ENCODE results near the gene CAPN7.
A peak's percentile ranks its signal among the peaks of the same experiment; 100 is the strongest.

The CAPN7 gene

GRCh38 chr3:15272426-15273196 lies 66.6 kb downstream of the CAPN7 start:
- DNase-seq (ENCODE audit: low spot score in 2 of 2) (no peak), ATAC-seq (replicated peaks; ENCODE audit: extremely low read depth, poor library complexity, severe bottlenecking) (no peak)
- Mint-ChIP-seq H3K27me3 (no peaks in the 10 kb centered on the region), H3K4me1 (peaks cover 88% of the 10 kb centered on the region), H3K27ac (ENCODE audit: low read depth) (peak overlapping the region; percentile 92), H3K9me3 (no peaks in the 10 kb centered on the region), H3K36me3 (ENCODE audit: insufficient read depth) (peaks cover 14% of the 10 kb centered on the region), H3K4me3 (peak overlapping the region; percentile 41)

- Mint-ChIP-seq H3K4me1 (peaks cover 86% of the 10 kb centered on the region), H3K36me3 (ENCODE audit: insufficient read depth) (peaks cover 16% of the 10 kb centered on the region), H3K27ac (ENCODE audit: low read depth) (peak overlapping the region; percentile 92), H3K4me3 (peak overlapping the region; percentile 41), H3K9me3 (no peaks in the 10 kb centered on the region), H3K27me3 (no peaks in the 10 kb centered on the region)
- DNase-seq (ENCODE audit: low spot score in 2 of 2) = no peak
- no peak for ATAC-seq (replicated peaks; ENCODE audit: extremely low read depth, poor library complexity, severe bottlenecking)
Measured at GRCh38 chr3:15273227-15273626, 67.2 kb downstream of the CAPN7 start.

- peak overlapping the region; percentile 64 for H3K27ac Mint-ChIP-seq (ENCODE audit: low read depth)
- no peak for DNase-seq (ENCODE audit: low spot score in 2 of 2)
- peaks cover 87% of the 10 kb centered on the region for H3K4me1 Mint-ChIP-seq
- H3K4me3 Mint-ChIP-seq = no peak overlapping the region
- no peaks in the 10 kb centered on the region for H3K9me3 Mint-ChIP-seq
- H3K36me3 Mint-ChIP-seq (ENCODE audit: insufficient read depth) = peaks cover 12% of the 10 kb centered on the region
- ATAC-seq (replicated peaks; ENCODE audit: extremely low read depth, poor library complexity, severe bottlenecking) = no peak
- H3K27me3 Mint-ChIP-seq = no peaks in the 10 kb centered on the region
Measured at GRCh38 chr3:15276028-15276724, 70.1 kb downstream of the CAPN7 start.

- H3K4me1 Mint-ChIP-seq = peaks cover 79% of the 10 kb centered on the region
- H3K4me3 Mint-ChIP-seq = no peak overlapping the region
Measured at GRCh38 chr3:15277861-15278500, 71.9 kb downstream of the CAPN7 start.

GRCh38 chr3:15279205-15279604 lies 73.2 kb downstream of the CAPN7 start:
- ATAC-seq (replicated peaks; ENCODE audit: extremely low read depth, poor library complexity, severe bottlenecking) (no peak), DNase-seq (ENCODE audit: low spot score in 2 of 2) (no peak)
- no peaks in the 10 kb centered on the region for H3K27me3 Mint-ChIP-seq
- H3K36me3 Mint-ChIP-seq (ENCODE audit: insufficient read depth) = peaks cover 10% of the 10 kb centered on the region
- H3K9me3 Mint-ChIP-seq = no peaks in the 10 kb centered on the region
- H3K27ac Mint-ChIP-seq (ENCODE audit: low read depth) = peak overlapping the region; percentile 3
- H3K4me3 Mint-ChIP-seq = no peak overlapping the region
- H3K4me1 Mint-ChIP-seq = peaks cover 76% of the 10 kb centered on the region

More at GRCh38 chr3:15277861-15278500, 71.9 kb downstream of the CAPN7 start:
- DNase-seq (ENCODE audit: low spot score in 2 of 2) (no peak), ATAC-seq (replicated peaks; ENCODE audit: extremely low read depth, poor library complexity, severe bottlenecking) (no peak)
- H3K27ac Mint-ChIP-seq (ENCODE audit: low read depth) = no peak overlapping the region
- no peaks in the 10 kb centered on the region for H3K27me3 Mint-ChIP-seq
- H3K36me3 Mint-ChIP-seq (ENCODE audit: insufficient read depth) = peaks cover 10% of the 10 kb centered on the region
- no peaks in the 10 kb centered on the region for H3K9me3 Mint-ChIP-seq

- Mint-ChIP-seq H3K27me3 (no peaks in the 10 kb centered on the region), H3K9me3 (no peaks in the 10 kb centered on the region), H3K27ac (ENCODE audit: low read depth) (peak overlapping the region; percentile 3), H3K4me1 (peaks cover 74% of the 10 kb centered on the region), H3K4me3 (peak overlapping the region; percentile 4), H3K36me3 (ENCODE audit: insufficient read depth) (peaks cover 13% of the 10 kb centered on the region)
- ATAC-seq (replicated peaks; ENCODE audit: extremely low read depth, poor library complexity, severe bottlenecking) (no peak), DNase-seq (ENCODE audit: low spot score in 2 of 2) (no peak)
Measured at GRCh38 chr3:15279671-15280402, 73.8 kb downstream of the CAPN7 start.

- H3K27me3 Mint-ChIP-seq = no peaks in the 10 kb centered on the region
- H3K36me3 Mint-ChIP-seq (ENCODE audit: insufficient read depth) = peaks cover 13% of the 10 kb centered on the region
- no peaks in the 10 kb centered on the region for H3K9me3 Mint-ChIP-seq
- DNase-seq (ENCODE audit: low spot score in 2 of 2) (no peak), ATAC-seq (replicated peaks; ENCODE audit: extremely low read depth, poor library complexity, severe bottlenecking) (no peak)
- H3K27ac Mint-ChIP-seq (ENCODE audit: low read depth) = no peak overlapping the region
- H3K4me1 Mint-ChIP-seq = peaks cover 69% of the 10 kb centered on the region
- H3K4me3 Mint-ChIP-seq = peak overlapping the region; percentile 7
Measured at GRCh38 chr3:15280853-15281532, 74.9 kb downstream of the CAPN7 start.

GRCh38 chr3:15281817-15282216 lies 75.8 kb downstream of the CAPN7 start:
- H3K4me3 Mint-ChIP-seq = no peak overlapping the region
- no peaks in the 10 kb centered on the region for H3K9me3 Mint-ChIP-seq

GRCh38 chr3:15283702-15284101 lies 77.7 kb downstream of the CAPN7 start:
- no peak for ATAC-seq (replicated peaks; ENCODE audit: extremely low read depth, poor library complexity, severe bottlenecking)
- H3K9me3 Mint-ChIP-seq = no peaks in the 10 kb centered on the region

More at GRCh38 chr3:15281817-15282216, 75.8 kb downstream of the CAPN7 start:
- Mint-ChIP-seq H3K4me1 (peaks cover 70% of the 10 kb centered on the region), H3K36me3 (ENCODE audit: insufficient read depth) (peaks cover 13% of the 10 kb centered on the region), H3K27ac (ENCODE audit: low read depth) (no peak overlapping the region), H3K27me3 (no peaks in the 10 kb centered on the region)
- no peak for DNase-seq (ENCODE audit: low spot score in 2 of 2)
- ATAC-seq (replicated peaks; ENCODE audit: extremely low read depth, poor library complexity, severe bottlenecking) = no peak

GRCh38 chr3:15284121-15284889 lies 78.3 kb downstream of the CAPN7 start:
- DNase-seq (ENCODE audit: low spot score in 2 of 2) (no peak), ATAC-seq (replicated peaks; ENCODE audit: extremely low read depth, poor library complexity, severe bottlenecking) (no peak)
- Mint-ChIP-seq H3K27ac (ENCODE audit: low read depth) (peak overlapping the region; percentile 60), H3K4me3 (peak overlapping the region; percentile 15), H3K27me3 (no peaks in the 10 kb centered on the region), H3K4me1 (peaks cover 68% of the 10 kb centered on the region), H3K9me3 (no peaks in the 10 kb centered on the region), H3K36me3 (ENCODE audit: insufficient read depth) (peaks cover 13% of the 10 kb centered on the region)

More at GRCh38 chr3:15283702-15284101, 77.7 kb downstream of the CAPN7 start:
- no peak for DNase-seq (ENCODE audit: low spot score in 2 of 2)
- peaks cover 68% of the 10 kb centered on the region for H3K4me1 Mint-ChIP-seq
- peak overlapping the region; percentile 60 for H3K27ac Mint-ChIP-seq (ENCODE audit: low read depth)
- no peaks in the 10 kb centered on the region for H3K27me3 Mint-ChIP-seq
- no peak overlapping the region for H3K4me3 Mint-ChIP-seq
- H3K36me3 Mint-ChIP-seq (ENCODE audit: insufficient read depth) = peaks cover 13% of the 10 kb centered on the region

- H3K36me3 Mint-ChIP-seq (ENCODE audit: insufficient read depth) = peaks cover 11% of the 10 kb centered on the region
- H3K4me1 Mint-ChIP-seq = peaks cover 66% of the 10 kb centered on the region
- ATAC-seq (replicated peaks; ENCODE audit: extremely low read depth, poor library complexity, severe bottlenecking) (no peak), DNase-seq (ENCODE audit: low spot score in 2 of 2) (no peak)
- H3K4me3 Mint-ChIP-seq = no peak overlapping the region
- no peaks in the 10 kb centered on the region for H3K27me3 Mint-ChIP-seq
- no peak overlapping the region for H3K27ac Mint-ChIP-seq (ENCODE audit: low read depth)
- no peaks in the 10 kb centered on the region for H3K9me3 Mint-ChIP-seq
Measured at GRCh38 chr3:15286022-15286421, 80.0 kb downstream of the CAPN7 start.

Measured in central memory CD8-positive, alpha-beta T cell (primary cell).